Epithelial cell of proximal tubule (primary cell): Measurements from ENCODE around the gene OR6B2. TPM values are rescaled to one million over a fixed set of nuclear protein-coding genes. Genes with fewer than 3 reads are reported as not detected.

Experiments
- DNase-seq: peaks from one replicate; pipeline ENCODE4 v3.0.0-alpha.2; 2011; ENCODE audit warnings: low read depth
- H3K4me3 ChIP-seq: 2 replicates; pipeline ENCODE4 v1.5.1; 2011; ENCODE audit warnings: low read depth, mild to moderate bottlenecking, low read length
- CTCF ChIP-seq: conservative IDR thresholded peaks from 2 replicates; pipeline ENCODE4 v1.5.1; 2012; ENCODE audit warnings: low read depth, mild to moderate bottlenecking, low read length
- total RNA-seq: library from RNA; depleted of rRNA; stranded (reverse); fragments of >200 nt; gene quantifications from 2 replicates; pipeline ENCODE4 v1.2.3, GENCODE V29; 2015

Gene OR6B2
- total RNA-seq, 1 donor from 2014 or later = not detected

GRCh38 chr2:239983004-239983778 lies 47.0 kb downstream of the OR6B2 start:
- no peak overlapping the region for H3K4me3 ChIP-seq
- no peak for DNase-seq
- TF ChIP-seq CTCF = no peak

Other genes starting within 250 kb of the OR6B2 start
- gene NDUFA10, start 5.1 kb downstream of the OR6B2 start, total RNA-seq = 133 and 166 TPM in 2 replicates
- not detected in 2 replicates for gene OR6B3, start 23.1 kb upstream of the OR6B2 start, total RNA-seq
- gene COPS9, start 105.9 kb upstream of the OR6B2 start, total RNA-seq = 274 and 409 TPM in 2 replicates
- gene OTOS, start 110.2 kb upstream of the OR6B2 start, total RNA-seq = not detected in 2 replicates